Activated CD4-positive, alpha-beta T cell treated with anti-CD3 and anti-CD28 coated beads for 4 hours (primary cell): ENCODE measurements around the gene CDKN2AIPNL.
A peak's percentile ranks its signal among the peaks of the same experiment; 100 is the strongest.
"Not testable (repeated sequence)": the region's sequence is repeated elsewhere in the genome, so short reads cannot be mapped to it uniquely, and the experiment has no call there.

Experiments
- DNase-seq, 2 donors: peaks; one replicate each; pipeline ENCODE4 v3.0.0-alpha.2; 2020

The CDKN2AIPNL gene

GRCh38 chr5:134396274-134396673, 15.4 kb downstream of the CDKN2AIPNL start:
- DNase-seq: no peak

- no peak for DNase-seq
Measured at GRCh38 chr5:134394932-134395331, 16.7 kb downstream of the CDKN2AIPNL start.

- no peak for DNase-seq
Measured at GRCh38 chr5:134392301-134392700, 19.4 kb downstream of the CDKN2AIPNL start.

GRCh38 chr5:134387443-134387842, 24.2 kb downstream of the CDKN2AIPNL start:
- no peak for DNase-seq

GRCh38 chr5:134383980-134384697, 27.5 kb downstream of the CDKN2AIPNL start:
- DNase-seq: no peak

GRCh38 chr5:134382204-134382603, 29.5 kb downstream of the CDKN2AIPNL start:
- DNase-seq: not testable (repeated sequence)

- DNase-seq: no peak
Measured at GRCh38 chr5:134380346-134380745, 31.3 kb downstream of the CDKN2AIPNL start.

- peak in 1 of 2 donors; percentile 15 for DNase-seq
Measured at GRCh38 chr5:134374232-134374631, 37.4 kb downstream of the CDKN2AIPNL start.

GRCh38 chr5:134373633-134374032, 38.0 kb downstream of the CDKN2AIPNL start:
- DNase-seq: not testable (repeated sequence)

GRCh38 chr5:134371834-134372340, 39.8 kb downstream of the CDKN2AIPNL start:
- DNase-seq: peak; percentile 11 to 24

GRCh38 chr5:134370871-134371833, 40.5 kb downstream of the CDKN2AIPNL start, which contains the start of gene UBE2B:
Gene UBE2B (plus strand): TSS chr5:134371569. CDS start chr5:134371596, 27 bp downstream.
- peak; percentile 97 for DNase-seq

GRCh38 chr5:134370311-134370870, 41.3 kb downstream of the CDKN2AIPNL start:
- DNase-seq: peak in 1 of 2 donors; percentile 38

- no peak for DNase-seq
Measured at GRCh38 chr5:134365604-134366003, 46.1 kb downstream of the CDKN2AIPNL start.

GRCh38 chr5:134355681-134356080, 56.0 kb downstream of the CDKN2AIPNL start:
- no peak for DNase-seq
